ENCODE measurements around the gene DUS2.

GRCh38 chr16:68089067-68089466 is 66.0 kb downstream of the DUS2 start:
- no peak for TF ChIP-seq CTCF (tag by site-specific recombination; IDR thresholded peaks at IDR 0.05)
- TF ChIP-seq ZBTB8A (tag by site-specific recombination; IDR thresholded peaks at IDR 0.05): no peak
- TF ChIP-seq ZBTB20 (tag by site-specific recombination; IDR thresholded peaks at IDR 0.05): no peak
- 0 out of 2 replicates have a peak, but pooled peaks have one; percentile 35 for TF ChIP-seq SP7 (tag by site-specific recombination; IDR thresholded peaks at IDR 0.05)
- TF ChIP-seq PRDM6 (tag by site-specific recombination; IDR thresholded peaks at IDR 0.05): peak; percentile 62
